ENCODE data around the gene PTPRF. TPM values are rescaled to one million over a fixed set of nuclear protein-coding genes. Genes with fewer than 3 reads are reported as not detected.
A peak's percentile ranks its signal among the peaks of the same experiment; 100 is the strongest.
"Not testable (repeated sequence)": the region's sequence is repeated elsewhere in the genome, so short reads cannot be mapped to it uniquely, and the experiment has no call there.

Gene PTPRF
- total RNA-seq, 2 donors from 2014 or later: 0.52 to 5.9 TPM

DNA sequence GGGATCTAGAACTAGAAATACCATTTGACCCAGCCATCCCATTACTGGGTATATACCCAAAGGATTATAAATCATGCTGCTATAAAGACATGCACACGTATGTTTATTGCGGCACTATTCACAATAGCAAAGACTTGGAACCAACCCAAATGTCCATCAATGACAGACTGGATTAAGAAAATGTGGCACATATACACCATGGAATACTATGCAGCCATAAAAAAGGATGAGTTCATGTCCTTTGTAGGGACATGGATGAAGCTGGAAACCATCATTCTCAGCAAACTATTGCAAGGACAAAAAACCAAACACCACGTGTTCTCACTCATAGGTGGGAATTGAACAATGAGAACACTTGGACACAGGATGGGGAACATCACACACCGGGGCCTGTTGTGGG, 107.7 kb downstream of the PTPRF start:
- H3K4me1 Mint-ChIP-seq; ATAC-seq; H3K36me3 Mint-ChIP-seq (ENCODE audit: low read depth); H3K4me3 Mint-ChIP-seq; DNase-seq; H3K9me3 ChIP-seq (ENCODE audit: control insufficient read depth, low read length, poor library complexity, severe bottlenecking); H3K27ac Mint-ChIP-seq: not testable (repeated sequence)
- H3K27me3 Mint-ChIP-seq: peaks cover 24% of the 10 kb centered on the region

- Mint-ChIP-seq H3K27me3 (peaks cover 20% of the 10 kb centered on the region), H3K4me1 (peaks cover under 1% of the 10 kb centered on the region), H3K36me3 (ENCODE audit: low read depth) (peaks cover 3% of the 10 kb centered on the region), H3K4me3 (no peak overlapping the region), H3K27ac (peak overlapping the region; percentile 83)
- ATAC-seq (no peak), DNase-seq (no peak)
- no peaks in the 10 kb centered on the region for H3K9me3 ChIP-seq (ENCODE audit: control insufficient read depth, low read length, poor library complexity, severe bottlenecking)
Measured at GRCh38 chr1:43639976-43640794, 109.5 kb downstream of the PTPRF start.

- Mint-ChIP-seq H3K27me3 (peaks cover 17% of the 10 kb centered on the region), H3K27ac (no peak overlapping the region), H3K36me3 (ENCODE audit: low read depth) (no peaks in the 10 kb centered on the region), H3K4me1 (peaks cover 3% of the 10 kb centered on the region), H3K4me3 (no peak overlapping the region)
- ATAC-seq (no peak), DNase-seq (no peak)
- no peaks in the 10 kb centered on the region for H3K9me3 ChIP-seq (ENCODE audit: control insufficient read depth, low read length, poor library complexity, severe bottlenecking)
Measured at GRCh38 chr1:43644558-43644957, 113.9 kb downstream of the PTPRF start.

DNA sequence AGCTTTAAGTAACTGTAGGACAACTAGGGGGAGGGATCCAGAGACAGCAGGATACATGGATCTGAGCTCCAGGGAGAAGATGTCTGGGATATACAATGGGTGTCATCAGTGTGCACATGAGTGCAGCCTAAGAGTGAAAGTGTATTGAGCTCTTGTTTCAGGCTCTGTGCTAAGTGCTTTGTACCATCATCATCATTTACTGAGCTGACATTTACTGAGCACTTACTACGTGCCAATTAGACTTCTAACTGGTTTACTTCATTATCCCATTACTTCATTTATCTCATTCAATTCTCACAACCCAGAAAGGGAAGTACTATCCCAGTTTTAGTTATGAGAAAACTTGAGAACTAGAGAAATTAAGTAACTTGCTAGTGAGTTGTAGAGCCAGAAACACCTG, 114.8 kb downstream of the PTPRF start:
- H3K36me3 Mint-ChIP-seq (ENCODE audit: low read depth): no peaks in the 10 kb centered on the region
- no peaks in the 10 kb centered on the region for H3K9me3 ChIP-seq (ENCODE audit: control insufficient read depth, low read length, poor library complexity, severe bottlenecking)
- peaks cover 5% of the 10 kb centered on the region for H3K4me1 Mint-ChIP-seq
- no peak overlapping the region for H3K27ac Mint-ChIP-seq
- H3K27me3 Mint-ChIP-seq: peaks cover 14% of the 10 kb centered on the region
- DNase-seq (no peak), ATAC-seq (no peak)
- H3K4me3 Mint-ChIP-seq: no peak overlapping the region

DNA sequence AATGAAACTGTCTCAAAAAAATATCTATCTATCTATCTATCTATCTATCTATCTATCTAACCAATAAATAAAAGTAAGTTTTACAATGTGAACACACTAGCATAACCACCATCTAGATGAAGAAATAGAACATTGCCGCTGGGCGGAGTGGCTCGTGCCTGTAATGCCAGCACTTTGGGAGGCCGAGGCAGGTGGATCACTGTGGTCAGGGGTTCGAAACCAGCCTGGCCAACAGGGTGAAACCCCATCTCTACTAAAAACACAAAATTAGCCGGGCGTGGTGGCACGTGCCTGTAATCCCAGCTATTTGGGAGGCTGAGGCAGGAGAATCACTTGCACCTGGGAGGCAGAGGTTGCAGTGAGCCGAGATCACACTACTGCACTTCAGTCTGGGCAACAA, 116.6 kb downstream of the PTPRF start:
- H3K4me3 Mint-ChIP-seq; H3K9me3 ChIP-seq (ENCODE audit: control insufficient read depth, low read length, poor library complexity, severe bottlenecking); ATAC-seq; DNase-seq; H3K27ac Mint-ChIP-seq; H3K36me3 Mint-ChIP-seq (ENCODE audit: low read depth): not testable (repeated sequence)
- peaks cover 19% of the 10 kb centered on the region for H3K4me1 Mint-ChIP-seq
- H3K27me3 Mint-ChIP-seq: peaks cover 12% of the 10 kb centered on the region

- Mint-ChIP-seq H3K4me3 (peak overlapping the region; percentile 97), H3K4me1 (peaks cover 23% of the 10 kb centered on the region), H3K27me3 (peaks cover 12% of the 10 kb centered on the region), H3K36me3 (ENCODE audit: low read depth) (peaks cover 3% of the 10 kb centered on the region), H3K27ac (peak overlapping the region; percentile 96)
- ATAC-seq (no peak), DNase-seq (no peak)
- H3K9me3 ChIP-seq (ENCODE audit: control insufficient read depth, low read length, poor library complexity, severe bottlenecking): no peaks in the 10 kb centered on the region
Measured at GRCh38 chr1:43648221-43648847, 117.7 kb downstream of the PTPRF start.

DNA sequence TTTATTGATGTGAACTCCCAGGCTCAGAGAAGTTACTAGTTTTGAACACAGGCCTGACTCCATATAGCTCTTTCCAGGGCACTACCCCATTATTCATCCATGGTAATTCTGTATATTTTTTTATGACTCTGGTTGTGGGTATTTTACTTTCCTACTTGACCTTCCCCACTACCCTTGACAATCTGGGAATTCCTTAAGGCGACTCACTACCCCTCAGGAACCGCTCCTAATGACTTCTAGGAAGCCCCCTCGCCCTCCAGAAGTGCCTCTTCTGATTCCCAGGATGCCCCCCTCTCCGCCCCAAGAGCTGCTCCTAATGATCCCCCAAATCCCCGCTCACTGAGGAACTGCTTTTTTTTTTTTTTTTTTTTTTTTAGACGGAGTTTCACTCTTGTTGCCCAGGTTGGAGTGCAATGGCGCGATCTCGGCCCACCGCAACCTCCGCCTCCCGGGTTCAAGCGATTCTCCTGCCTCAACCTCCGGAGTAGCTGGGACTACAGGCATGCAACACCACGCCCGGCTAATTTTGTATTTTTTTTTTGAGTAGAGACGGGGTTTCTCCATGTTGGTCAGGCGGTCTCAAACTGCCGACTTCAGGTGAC, 118.3 kb downstream of the PTPRF start:
- Mint-ChIP-seq H3K4me1 (peaks cover 27% of the 10 kb centered on the region), H3K36me3 (ENCODE audit: low read depth) (peaks cover 6% of the 10 kb centered on the region), H3K4me3 (peak overlapping the region; percentile 97), H3K27me3 (peaks cover 12% of the 10 kb centered on the region), H3K27ac (peak overlapping the region; percentile 96)
- no peaks in the 10 kb centered on the region for H3K9me3 ChIP-seq (ENCODE audit: control insufficient read depth, low read length, poor library complexity, severe bottlenecking)
- no peak for ATAC-seq
- no peak for DNase-seq

- H3K9me3 ChIP-seq (ENCODE audit: control insufficient read depth, low read length, poor library complexity, severe bottlenecking): no peaks in the 10 kb centered on the region
- ATAC-seq: peak; percentile 79
- peak overlapping the region; percentile 97 for H3K4me3 Mint-ChIP-seq
- peak overlapping the region; percentile 96 for H3K27ac Mint-ChIP-seq
- H3K4me1 Mint-ChIP-seq: peaks cover 27% of the 10 kb centered on the region
- peaks cover 8% of the 10 kb centered on the region for H3K36me3 Mint-ChIP-seq (ENCODE audit: low read depth)
- peaks cover 2% of the 10 kb centered on the region for H3K27me3 Mint-ChIP-seq
- DNase-seq: peak; percentile 73 to 82 (median 75)
Measured at GRCh38 chr1:43650310-43651085, 119.8 kb downstream of the PTPRF start.

GRCh38 chr1:43651188-43651587, 120.5 kb downstream of the PTPRF start:
- peaks cover 27% of the 10 kb centered on the region for H3K4me1 Mint-ChIP-seq
- peak overlapping the region; percentile 96 for H3K27ac Mint-ChIP-seq
- H3K36me3 Mint-ChIP-seq (ENCODE audit: low read depth): peaks cover 8% of the 10 kb centered on the region
- peak overlapping the region; percentile 97 for H3K4me3 Mint-ChIP-seq
- ATAC-seq: no peak
- H3K9me3 ChIP-seq (ENCODE audit: control insufficient read depth, low read length, poor library complexity, severe bottlenecking): no peaks in the 10 kb centered on the region
- H3K27me3 Mint-ChIP-seq: no peaks in the 10 kb centered on the region
- DNase-seq: no peak

DNA sequence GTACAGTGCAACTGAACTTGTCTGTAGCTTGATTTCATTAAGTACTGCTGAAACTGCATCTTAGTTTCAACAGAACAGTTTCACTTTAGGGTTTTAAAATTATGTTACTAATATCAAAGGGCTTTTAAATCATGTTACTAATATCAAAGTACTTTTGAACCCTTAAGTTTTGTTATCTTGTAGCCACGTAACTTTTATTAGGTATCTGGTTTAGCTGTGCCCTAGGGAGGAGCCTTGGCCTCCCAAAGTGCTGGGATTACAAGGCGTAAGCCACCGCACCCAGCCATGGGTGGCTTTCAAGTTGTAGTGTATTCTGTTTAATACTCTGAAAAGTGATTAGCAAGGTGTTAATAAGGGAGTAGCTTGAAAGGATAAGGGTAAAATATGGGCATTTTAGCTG, 121.2 kb downstream of the PTPRF start:
- peaks cover 27% of the 10 kb centered on the region for H3K4me1 Mint-ChIP-seq
- no peak for DNase-seq
- no peaks in the 10 kb centered on the region for H3K27me3 Mint-ChIP-seq
- no peaks in the 10 kb centered on the region for H3K9me3 ChIP-seq (ENCODE audit: control insufficient read depth, low read length, poor library complexity, severe bottlenecking)
- H3K4me3 Mint-ChIP-seq: peak overlapping the region; percentile 97
- no peak for ATAC-seq
- peaks cover 8% of the 10 kb centered on the region for H3K36me3 Mint-ChIP-seq (ENCODE audit: low read depth)
- H3K27ac Mint-ChIP-seq: peak overlapping the region; percentile 29

GRCh38 chr1:43653339-43653738, 122.7 kb downstream of the PTPRF start:
- peaks cover 27% of the 10 kb centered on the region for H3K4me1 Mint-ChIP-seq
- no peak overlapping the region for H3K4me3 Mint-ChIP-seq
- H3K36me3 Mint-ChIP-seq (ENCODE audit: low read depth): peaks cover 8% of the 10 kb centered on the region
- no peaks in the 10 kb centered on the region for H3K27me3 Mint-ChIP-seq
- H3K9me3 ChIP-seq (ENCODE audit: control insufficient read depth, low read length, poor library complexity, severe bottlenecking): no peaks in the 10 kb centered on the region
- no peak for ATAC-seq
- DNase-seq: no peak
- H3K27ac Mint-ChIP-seq: peak overlapping the region; percentile 61

- peaks cover 27% of the 10 kb centered on the region for H3K4me1 Mint-ChIP-seq
- H3K4me3 Mint-ChIP-seq: no peak overlapping the region
- H3K27ac Mint-ChIP-seq: peak overlapping the region; percentile 61
- no peaks in the 10 kb centered on the region for H3K9me3 ChIP-seq (ENCODE audit: control insufficient read depth, low read length, poor library complexity, severe bottlenecking)
- ATAC-seq (no peak), DNase-seq (no peak)
- H3K27me3 Mint-ChIP-seq: no peaks in the 10 kb centered on the region
- peaks cover 8% of the 10 kb centered on the region for H3K36me3 Mint-ChIP-seq (ENCODE audit: low read depth)
Measured at GRCh38 chr1:43653893-43654292, 123.2 kb downstream of the PTPRF start.

DNA sequence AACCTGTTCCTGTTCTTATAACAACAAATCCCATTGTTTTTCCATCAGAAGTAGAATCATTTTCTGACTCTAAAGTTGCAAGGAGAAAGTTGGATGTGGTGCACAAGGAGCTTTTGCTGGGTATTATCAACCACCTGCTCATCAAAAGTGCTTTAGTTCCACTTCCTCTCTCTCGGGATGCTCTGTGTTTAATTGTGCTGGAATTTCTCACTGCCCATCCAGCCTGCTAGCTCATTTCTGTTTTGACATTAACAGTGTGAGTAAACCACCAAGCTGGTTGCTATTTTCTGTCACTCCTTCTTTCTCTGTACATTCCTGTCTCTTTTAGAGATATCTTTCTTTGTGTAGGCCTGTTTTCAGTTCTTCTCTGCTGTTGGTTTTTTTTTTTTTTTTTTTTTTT, 125.3 kb downstream of the PTPRF start:
- no peak overlapping the region for H3K4me3 Mint-ChIP-seq
- H3K27ac Mint-ChIP-seq: no peak overlapping the region
- H3K36me3 Mint-ChIP-seq (ENCODE audit: low read depth): peaks cover 11% of the 10 kb centered on the region

More for the DNA sequence above, 125.3 kb downstream of the PTPRF start:
- Mint-ChIP-seq H3K27me3 (no peaks in the 10 kb centered on the region), H3K4me1 (peaks cover 24% of the 10 kb centered on the region)
- H3K9me3 ChIP-seq (ENCODE audit: control insufficient read depth, low read length, poor library complexity, severe bottlenecking): no peaks in the 10 kb centered on the region
- DNase-seq: no peak
- no peak for ATAC-seq

All from T-helper 17 cell (primary cell).